Measurements from ENCODE around the gene CDH13.

The CDH13 gene

GRCh38 chr16:83005653-83006160 is 378.9 kb downstream of the CDH13 start:
- no peak for DNase-seq

GRCh38 chr16:83010776-83011720 is 384.3 kb downstream of the CDH13 start:
- DNase-seq = no peak

GRCh38 chr16:83011939-83012338 is 385.2 kb downstream of the CDH13 start:
- DNase-seq = no peak

- DNase-seq = no peak
These were observed 386.3 kb downstream of the CDH13 start for GRCh38 chr16:83013071-83013470.

GRCh38 chr16:83019963-83020362 is 393.2 kb downstream of the CDH13 start:
- no peak for DNase-seq

- DNase-seq = no peak
These were observed 394.3 kb downstream of the CDH13 start for GRCh38 chr16:83021045-83021444.

GRCh38 chr16:83021746-83022145 is 395.0 kb downstream of the CDH13 start:
- no peak for DNase-seq

- no peak for DNase-seq
These were observed 396.2 kb downstream of the CDH13 start for GRCh38 chr16:83023011-83023410.

GRCh38 chr16:83023640-83024039 is 396.9 kb downstream of the CDH13 start:
- DNase-seq = no peak

GRCh38 chr16:83027973-83028372 is 401.2 kb downstream of the CDH13 start:
- DNase-seq = no peak

- DNase-seq = no peak
These were observed 402.7 kb downstream of the CDH13 start for GRCh38 chr16:83029467-83029866.

- DNase-seq = no peak
These were observed 404.8 kb downstream of the CDH13 start for GRCh38 chr16:83031524-83031923.

GRCh38 chr16:83037102-83037501 is 410.3 kb downstream of the CDH13 start:
- no peak for DNase-seq

- DNase-seq = no peak
These were observed 411.1 kb downstream of the CDH13 start for GRCh38 chr16:83037884-83038283.

GRCh38 chr16:83040174-83040573 is 413.4 kb downstream of the CDH13 start:
- peak; percentile 33 for DNase-seq

GRCh38 chr16:83044589-83044988 is 417.8 kb downstream of the CDH13 start:
- DNase-seq = no peak

- DNase-seq = no peak
These were observed 419.0 kb downstream of the CDH13 start for GRCh38 chr16:83045790-83046189.

- no peak for DNase-seq
These were observed 419.9 kb downstream of the CDH13 start for GRCh38 chr16:83046664-83047063.

- peak; percentile 29 for DNase-seq
These were observed 424.7 kb downstream of the CDH13 start for GRCh38 chr16:83051451-83051850.

GRCh38 chr16:83054283-83054682 is 427.5 kb downstream of the CDH13 start:
- no peak for DNase-seq

- no peak for DNase-seq
These were observed 431.6 kb downstream of the CDH13 start for GRCh38 chr16:83058376-83058775.

GRCh38 chr16:83059237-83059636 is 432.5 kb downstream of the CDH13 start:
- no peak for DNase-seq

- no peak for DNase-seq
These were observed 439.2 kb downstream of the CDH13 start for GRCh38 chr16:83066011-83066410.

GRCh38 chr16:83066881-83067280 is 440.1 kb downstream of the CDH13 start:
- no peak for DNase-seq
